K562 (cell line): ENCODE results near the gene HIPK2. TPM values are rescaled to one million over a fixed set of nuclear protein-coding genes. Genes with fewer than 3 reads are reported as not detected.

Source experiments
- ATAC-seq: fragments of 200-7000 bp; cut with Tn5 transposase; 3 replicates; pipeline ENCODE4 v1.9.1; 2020; ENCODE audit warnings: moderate library complexity
- BruUV-seq: library from RNA; stranded (reverse); fragments of 400-500 nt; replicated peaks from 2 replicates; lab custom pipeline; 2021; lab: Mats Ljungman, UMichigan
- CTCF ChIA-PET: fragments of 300-600 bp; formaldehyde crosslinking; extraction: SDS; loops from one replicate; lab custom pipeline; 2021; ENCODE audit warnings: low intra/inter-chr PET ratio; lab: Yijun Ruan, JAX
- POLR2A ChIA-PET: fragments of 300-600, 350-650 bp; sonication (Branson Sonifier 250); formaldehyde crosslinking; extraction: SDS; loops from one replicate; lab custom pipeline; 2021; ENCODE audit warnings: antibody characterized with exemption, inconsistent platforms; lab: Yijun Ruan, JAX
- DNase-seq, 4 experiments: peaks; one replicate each; pipeline versions ENCODE4 v3.0.0 to v3.0.0-alpha.2; 2011 to 2018; ENCODE audit warnings: low spot score in 3 of 4, mixed read lengths in 3 of 4; ENCODE audit errors: extremely low read depth in 1 of 4
- FAIRE-seq: peaks from 2 replicates; lab custom pipeline; 2011; peaks lifted over from hg19 to GRCh38; lab: Jason Lieb, UNC
- H2AFZ ChIP-seq: 2 replicates; pipeline ENCODE4 v1.6.0; 2011; ENCODE audit warnings: low read depth, low read length, control low read depth, inconsistent platforms
- H3K27ac ChIP-seq: fragments of 200-600 bp; 3 replicates; pipeline ENCODE4 v1.8.0; 2011; ENCODE audit warnings: low read depth, mild to moderate bottlenecking, control low read depth, inconsistent platforms, low read length, moderate library complexity, mixed read lengths; ENCODE audit errors: extremely low read depth
- H3K27me3 ChIP-seq, 2 experiments: fragments of 300-600 bp in 1 of 2; 2 replicates in 1 of 2; 3 replicates in 1 of 2; pipeline versions ENCODE4 v1.6.0 to v1.8.0; 2011; ENCODE audit warnings: inconsistent platforms in 2 of 2, low read length in 2 of 2, mild to moderate bottlenecking in 1 of 2, mixed read lengths in 1 of 2, moderate library complexity in 1 of 2; ENCODE audit not compliant: control insufficient read depth in 2 of 2, insufficient read depth in 2 of 2
- H3K36me3 ChIP-seq: fragments of 300-600 bp; 3 replicates; pipeline ENCODE4 v1.8.0; 2011; ENCODE audit warnings: mild to moderate bottlenecking, low read length, inconsistent platforms; ENCODE audit not compliant: control insufficient read depth, insufficient read depth
- H3K4me1 ChIP-seq, 2 experiments: fragments of 200-600 bp in 1 of 2; replicated peaks in 1 of 2; 2 replicates in 1 of 2; 3 replicates in 1 of 2; pipeline versions ENCODE4 v1.5.1 to v1.8.0; 2011; ENCODE audit warnings: inconsistent platforms in 2 of 2, low read length in 2 of 2, mild to moderate bottlenecking in 1 of 2, mixed read lengths in 1 of 2, moderate library complexity in 1 of 2; ENCODE audit not compliant: control insufficient read depth in 2 of 2, insufficient read depth in 2 of 2
- H3K4me2 ChIP-seq: 2 replicates; pipeline ENCODE4 v1.6.1; 2011; ENCODE audit warnings: low read length, control low read depth, inconsistent platforms, mixed read lengths; ENCODE audit not compliant: insufficient read depth
- H3K4me3 ChIP-seq: fragments of 200-600 bp; sonication (generic), shearing (Covaris generic); 2 replicates; pipeline ENCODE4 v1.5.1; 2016; ENCODE audit warnings: control low read depth, inconsistent platforms
- H3K79me2 ChIP-seq: fragments of 200-600 bp; 3 replicates; pipeline ENCODE4 v1.8.0; 2011; ENCODE audit warnings: low read length, inconsistent platforms; ENCODE audit not compliant: control insufficient read depth, insufficient read depth
- H3K9ac ChIP-seq, 2 experiments: 2 replicates each; pipeline versions ENCODE4 v1.6.0 to v1.6.1; 2011; ENCODE audit warnings: low read depth in 2 of 2, low read length in 2 of 2, control low read depth in 1 of 2, inconsistent platforms in 1 of 2, mild to moderate bottlenecking in 1 of 2, mixed read lengths in 1 of 2; ENCODE audit not compliant: insufficient read depth in 1 of 2
- H3K9me1 ChIP-seq: one replicate; pipeline ENCODE4 v1.6.0; 2011; ENCODE audit warnings: inconsistent platforms, mild to moderate bottlenecking, low read length, moderate library complexity; ENCODE audit not compliant: control insufficient read depth, insufficient read depth
- H3K9me3 ChIP-seq: replicated peaks from 2 replicates; pipeline ENCODE4 v1.5.1; 2011; ENCODE audit warnings: low read depth, low read length, inconsistent platforms; ENCODE audit not compliant: control insufficient read depth, insufficient read depth
- H4K20me1 ChIP-seq: replicated peaks from 2 replicates; pipeline ENCODE4 v1.6.1; 2011; ENCODE audit warnings: low read length, inconsistent platforms, mixed read lengths; ENCODE audit not compliant: control insufficient read depth, insufficient read depth
- ASH1L ChIP-seq: fragments of 450-650 bp; IDR thresholded peaks from 2 replicates; pipeline ENCODE4 v1.6.1; 2018; ENCODE audit warnings: borderline replicate concordance, mild to moderate bottlenecking, low read depth; ENCODE audit not compliant: partially characterized antibody
- BDP1 ChIP-seq: IDR thresholded peaks from 3 replicates; pipeline ENCODE4 v1.6.1; 2011; ENCODE audit not compliant: insufficient read length, insufficient read depth
- CHD1 ChIP-seq: fragments of 200-600 bp; sonication (generic); IDR thresholded peaks from one replicate; pipeline ENCODE4 v1.6.1; 2012; ENCODE audit warnings: mild to moderate bottlenecking, moderate library complexity, low read length, inconsistent platforms
- CSDE1 ChIP-seq, 2 experiments: fragments of 450-650 bp; IDR thresholded peaks; 2 replicates each; pipeline ENCODE4 v1.6.1; 2016; ENCODE audit warnings: mild to moderate bottlenecking in 1 of 2
- HLTF ChIP-seq: fragments of 450-650 bp; IDR thresholded peaks from 2 replicates; pipeline ENCODE4 v1.6.1; 2016
- IFI16 ChIP-seq: fragments of 250-450 bp; sonication (Bioruptor Pico); IDR thresholded peaks from 2 replicates; pipeline ENCODE4 v2.1.2; 2022; ENCODE audit warnings: mild to moderate bottlenecking, inconsistent platforms
- KAT2B ChIP-seq: IDR thresholded peaks from one replicate; pipeline ENCODE4 v1.6.1; 2012; ENCODE audit warnings: low read depth, mild to moderate bottlenecking, control low read depth, inconsistent platforms, low read length, moderate library complexity
- KDM1A ChIP-seq, 2 experiments: fragments of 450-650 bp; IDR thresholded peaks; 2 replicates each; pipeline ENCODE4 v1.6.1; 2016; ENCODE audit warnings: mild to moderate bottlenecking in 2 of 2
- NCOA2 ChIP-seq, 2 experiments: fragments of 450-650 bp; IDR thresholded peaks; 2 replicates each; pipeline ENCODE4 v1.6.1; 2018; ENCODE audit warnings: mild to moderate bottlenecking in 2 of 2, moderate library complexity in 1 of 2; ENCODE audit not compliant: partially characterized antibody in 2 of 2
- NR2F6 ChIP-seq: fragments of 450-650 bp; formaldehyde crosslinking; IDR thresholded peaks from 2 replicates; pipeline ENCODE4 v1.4.0; 2020; ENCODE audit warnings: mild to moderate bottlenecking
- PHF21A ChIP-seq: fragments of 450-650 bp; IDR thresholded peaks from 2 replicates; pipeline ENCODE4 v1.6.1; 2017; ENCODE audit warnings: low read depth, borderline replicate concordance
- ZBTB8A ChIP-seq: fragments of 450-650 bp; IDR thresholded peaks from 2 replicates; pipeline ENCODE4 v1.6.1; 2018; ENCODE audit warnings: mild to moderate bottlenecking, moderate library complexity; ENCODE audit not compliant: partially characterized antibody
- ZKSCAN1 ChIP-seq: fragments of 150-350 bp; IDR thresholded peaks from 2 replicates; pipeline ENCODE4 v1.6.1; 2016; ENCODE audit warnings: low read depth, low read length
- ZNF57 ChIP-seq: fragments of 450-650 bp; formaldehyde crosslinking; IDR thresholded peaks from 2 replicates; pipeline ENCODE4 v1.4.0; 2020; ENCODE audit warnings: mild to moderate bottlenecking, moderate library complexity
- ZSCAN32 ChIP-seq: fragments of 450-650 bp; formaldehyde crosslinking; IDR thresholded peaks from 2 replicates; pipeline ENCODE4 v1.4.0; 2020; ENCODE audit warnings: mild to moderate bottlenecking, moderate library complexity
- WGBS: fragments of 100-300 bp; shearing (Covaris generic); methylation state at CpG from one replicate; pipeline ENCODE4 v1.1.6; 2016; ENCODE audit warnings: low coverage, mixed read lengths; ENCODE audit not compliant: insufficient coverage; ENCODE audit errors: missing lambda C conversion rate; 5-methylcytosine and 5-hydroxymethylcytosine counted together
- in situ Hi-C: fragments of 300-500 bp; cut with MboI; formaldehyde crosslinking; loops from 4 replicates; pipeline ENCODE4 v1.15.0; 2018; ENCODE audit warnings: inconsistent platforms, mixed read lengths
- intact Hi-C: fragments of 100-400 bp; cut with micrococcal nuclease; formaldehyde crosslinking; loops from 2 replicates; pipeline ENCODE4 v1.14.2; 2022
- polyA plus RNA-seq, 8 experiments: library from polyadenylated mRNA; depleted of rRNA in 4 of 8; stranded (reverse) in 5 of 8; unstranded in 3 of 8; fragments of >200 nt; fragmentation: Nextera tagmentation in 2 of 8; fragmentation: Illumina TruSeq in 1 of 8; extraction: Ambion mirVana in 2 of 8; extraction: Trizol in 1 of 8; gene quantifications; 2 replicates each; pipeline versions ENCODE4 v1.2.1 to v1.2.3, GENCODE V29; 2011 to 2014; ENCODE audit warnings: inconsistent platforms in 1 of 8, missing spikeins in 1 of 8
- total RNA-seq, 7 experiments: library from RNA; depleted of rRNA in 6 of 7; stranded (reverse); fragments of >200 nt in 6 of 7; fragmentation: Illumina TruSeq in 2 of 7; extraction: Trizol in 2 of 7; gene quantifications; 2 replicates each; pipeline versions ENCODE4 v1.2.1 to v1.2.3, GENCODE V29; 2011 to 2021; ENCODE audit warnings: low replicate concordance in 1 of 7

The HIPK2 gene
- total and polyA plus RNA-seq, 9 of the 15 experiments (the other 6 are each of a cell fraction or from before 2014, with no cell fraction given): 0.69 to 19.8 (median 5.1) TPM

DNA sequence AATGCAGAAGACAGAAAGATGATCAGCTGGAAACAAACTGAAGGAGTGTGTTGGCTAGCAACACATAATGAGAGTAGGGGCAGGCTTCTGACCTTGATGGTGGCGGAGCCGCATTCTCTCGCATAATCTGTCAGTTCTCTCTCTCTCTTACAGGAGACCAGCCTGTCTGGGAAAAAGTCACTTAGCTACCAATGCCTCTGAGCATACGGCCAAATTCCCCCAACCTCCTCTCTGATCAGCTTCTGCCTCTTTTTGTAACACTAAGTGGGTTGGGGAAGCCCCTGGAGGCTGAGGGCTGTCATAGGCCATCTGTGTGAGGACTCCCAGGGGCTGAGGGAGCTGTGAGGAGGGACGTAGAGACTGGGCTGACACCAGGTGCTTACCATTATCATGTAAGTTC, 104.6 kb downstream of the HIPK2 start:
- intact Hi-C loops: no loop called here

DNA sequence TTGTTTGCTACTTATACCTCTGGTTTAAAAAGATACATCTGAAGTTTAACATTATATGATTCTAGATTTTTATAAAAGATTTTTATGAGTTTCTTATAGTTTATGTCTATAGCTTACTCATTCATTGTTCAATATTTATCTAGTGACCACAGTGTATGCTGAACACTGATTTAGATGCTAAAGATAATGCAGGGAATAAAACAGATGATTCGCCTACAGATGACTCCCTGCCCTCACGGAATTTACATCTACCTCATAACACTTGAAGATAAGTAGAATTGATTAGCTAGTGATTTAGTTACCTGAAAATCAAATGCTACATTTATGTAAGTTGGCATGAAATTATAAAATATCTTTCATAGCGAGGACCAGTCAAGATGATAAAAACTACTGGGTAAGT, 105.8 kb downstream of the HIPK2 start:
- Histone ChIP-seq H3K9ac (no peak overlapping the region), H3K9me1 (no peaks in the 10 kb centered on the region), H3K9me3 (no peaks in the 10 kb centered on the region), H3K4me1 (peaks cover 0 to 6% of the 10 kb centered on the region in 2 experiments; a peak in 1 of 5 replicates), H3K4me3 (no peak overlapping the region), H2AFZ (no peak overlapping the region)
- POLR2A ChIA-PET: interaction anchor here (1.0 to 1.1 kb wide), 2 partner anchors 9 to 12 kb away, joined by 3 read pairs; no protein-coding TSS in a partner anchor
- no peak for ATAC-seq
- TF ChIP-seq KDM1A (IDR thresholded peaks at IDR 0.05): peak in 1 of 2 experiments; percentile 31; a peak in 1 of 4 replicates
- TF ChIP-seq IFI16 (CRISPR knock-in tag): no peak
- TF ChIP-seq, all 486 proteins: peak for 1
- Histone ChIP-seq H3K27ac (no peak overlapping the region), H4K20me1 (no peaks in the 10 kb centered on the region), H3K36me3 (no peaks in the 10 kb centered on the region), H3K4me2 (no peak overlapping the region), H3K27me3 (no peaks in the 10 kb centered on the region), H3K79me2 (no peaks in the 10 kb centered on the region)
- FAIRE-seq (no peak), DNase-seq (no peak)
- WGBS: 51% methylated on average over 3 of the region's 3 CpGs
- no TSS peak for BruUV-seq
- CTCF ChIA-PET: no interaction called here
- in situ Hi-C loops (no loop called here), intact Hi-C loops (no loop called here)

More for the DNA sequence above, 104.6 kb downstream of the HIPK2 start:
- no peaks in the 10 kb centered on the region for H3K9me1 ChIP-seq
- no peaks in the 10 kb centered on the region for H3K79me2 ChIP-seq
- no peak overlapping the region for H3K27ac ChIP-seq
- H3K36me3 ChIP-seq: no peaks in the 10 kb centered on the region
- no peak overlapping the region for H3K9ac ChIP-seq
- no TSS peak for BruUV-seq
- POLR2A ChIA-PET: interaction anchor here (1.1 kb wide), 1 partner anchor 52 kb away, joined by 5 read pairs; no protein-coding TSS in a partner anchor
- H3K9me3 ChIP-seq: no peaks in the 10 kb centered on the region
- DNase-seq (no peak), FAIRE-seq (no peak)
- H3K4me1 ChIP-seq: peaks cover 0 to 6% of the 10 kb centered on the region in 2 experiments; a peak in 1 of 5 replicates
- WGBS: 65% methylated on average over 5 of the region's 5 CpGs
- H4K20me1 ChIP-seq: no peaks in the 10 kb centered on the region
- no peaks in the 10 kb centered on the region for H3K27me3 ChIP-seq
- H2AFZ ChIP-seq: no peak overlapping the region
- TF ChIP-seq CSDE1 (IDR thresholded peaks at IDR 0.05) (no peak), ASH1L (no peak), ZKSCAN1 (no peak), ZNF57 (no peak), CHD1 (no peak), ZSCAN32 (no peak), NR2F6 (no peak), PHF21A (no peak), BDP1 (no peak), HLTF (no peak), KAT2B (no peak), NCOA2 (IDR thresholded peaks at IDR 0.05; ENCODE audit: partially characterized antibody in 2 of 2) (no peak), ZBTB8A (no peak)
- TF ChIP-seq, all 486 proteins: peak for 0
- Histone ChIP-seq H3K4me3 (no peak overlapping the region), H3K4me2 (no peak overlapping the region)
- in situ Hi-C loops: no loop called here
- CTCF ChIA-PET: no interaction called here
- peak; percentile 74 for ATAC-seq
